ENCODE data around the gene FABP2.

GRCh38 chr4:119297795-119298194 lies 24.1 kb downstream of the FABP2 start:
- TF ChIP-seq CTCF (IDR thresholded peaks at IDR 0.05; ENCODE audit: poor library complexity, severe bottlenecking) (no peak), EZH2 (IDR thresholded peaks at IDR 0.05; ENCODE audit: borderline replicate concordance, insufficient read depth, low read length, poor library complexity, severe bottlenecking) (no peak), POLR2AphosphoS5 (IDR thresholded peaks at IDR 0.05) (no peak), MXI1 (conservative IDR thresholded peaks at IDR 0.05; ENCODE audit: poor library complexity, severe bottlenecking) (no peak), EP300 (conservative IDR thresholded peaks at IDR 0.05; ENCODE audit: poor library complexity, severe bottlenecking) (no peak), SMC3 (conservative IDR thresholded peaks at IDR 0.05; ENCODE audit: poor library complexity) (no peak), TAF1 (IDR thresholded peaks at IDR 0.05; ENCODE audit: low read depth) (no peak), RAD21 (conservative IDR thresholded peaks at IDR 0.05) (no peak), REST (IDR thresholded peaks at IDR 0.05; ENCODE audit: borderline replicate concordance) (no peak)
